Ovary (tissue), 3 donors: ENCODE data around the gene GFAP.

Experiments
- EP300 ChIP-seq: sonication (generic); formaldehyde crosslinking; IDR thresholded peaks from one replicate; pipeline ENCODE4 v1.6.1; 2017; ENCODE audit warnings: antibody characterized with exemption
- POLR2A ChIP-seq: fragments of 450-650 bp; IDR thresholded peaks from one replicate; pipeline ENCODE4 v1.6.1; 2017; ENCODE audit warnings: antibody characterized with exemption, mild to moderate bottlenecking, moderate library complexity
- TF ChIP-seq, protein P1 (sequence below), 3 donors: fragments of 450-650 bp in 2 of 3; fragments of 200-600 bp in 1 of 3; IDR thresholded peaks; one replicate each; pipeline versions ENCODE4 v1.5.1 to v1.8.0; 2016 to 2022; ENCODE audit warnings: antibody characterized with exemption in 3 of 3, mild to moderate bottlenecking in 1 of 3
- donor health status: DM: no; HTN: no; CAD: no.

DNA sequence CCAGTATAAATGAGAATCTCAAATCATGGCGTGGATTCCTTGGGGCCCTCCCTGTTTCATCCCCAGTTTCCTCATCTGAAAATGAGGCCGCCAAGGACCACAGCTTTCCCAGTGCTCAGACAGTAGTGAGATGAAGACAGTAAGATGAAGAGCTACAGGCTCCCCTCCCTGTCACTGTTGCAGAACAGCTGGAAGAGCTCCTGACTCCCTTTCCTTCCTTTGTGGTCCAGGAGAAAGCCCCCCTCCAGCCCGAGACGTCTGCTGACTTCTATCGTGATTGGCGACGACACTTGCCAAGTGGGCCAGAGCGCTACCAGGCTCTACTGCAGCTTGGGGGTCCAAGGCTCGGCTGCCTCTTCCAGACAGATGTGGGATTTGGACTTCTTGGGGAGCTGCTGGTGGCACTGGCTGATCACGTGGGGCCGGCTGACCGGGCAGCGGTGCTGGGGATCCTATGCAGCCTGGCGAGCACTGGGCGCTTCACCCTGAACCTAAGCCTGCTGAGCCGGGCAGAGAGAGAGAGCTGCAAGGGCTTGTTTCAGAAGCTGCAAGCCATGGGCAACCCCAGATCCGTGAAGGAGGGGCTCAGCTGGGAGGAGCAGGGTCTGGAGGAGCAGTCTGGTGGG is 13.1 kb downstream of the GFAP start:
- TF ChIP-seq, protein P1, sequence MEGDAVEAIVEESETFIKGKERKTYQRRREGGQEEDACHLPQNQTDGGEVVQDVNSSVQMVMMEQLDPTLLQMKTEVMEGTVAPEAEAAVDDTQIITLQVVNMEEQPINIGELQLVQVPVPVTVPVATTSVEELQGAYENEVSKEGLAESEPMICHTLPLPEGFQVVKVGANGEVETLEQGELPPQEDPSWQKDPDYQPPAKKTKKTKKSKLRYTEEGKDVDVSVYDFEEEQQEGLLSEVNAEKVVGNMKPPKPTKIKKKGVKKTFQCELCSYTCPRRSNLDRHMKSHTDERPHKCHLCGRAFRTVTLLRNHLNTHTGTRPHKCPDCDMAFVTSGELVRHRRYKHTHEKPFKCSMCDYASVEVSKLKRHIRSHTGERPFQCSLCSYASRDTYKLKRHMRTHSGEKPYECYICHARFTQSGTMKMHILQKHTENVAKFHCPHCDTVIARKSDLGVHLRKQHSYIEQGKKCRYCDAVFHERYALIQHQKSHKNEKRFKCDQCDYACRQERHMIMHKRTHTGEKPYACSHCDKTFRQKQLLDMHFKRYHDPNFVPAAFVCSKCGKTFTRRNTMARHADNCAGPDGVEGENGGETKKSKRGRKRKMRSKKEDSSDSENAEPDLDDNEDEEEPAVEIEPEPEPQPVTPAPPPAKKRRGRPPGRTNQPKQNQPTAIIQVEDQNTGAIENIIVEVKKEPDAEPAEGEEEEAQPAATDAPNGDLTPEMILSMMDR (IDR thresholded peaks at IDR 0.05), result no peak
- no peak for TF ChIP-seq EP300
- no peak for TF ChIP-seq POLR2A
